Choroid plexus epithelial cell (primary cell): ENCODE data around the gene PDAP1.
A peak's percentile ranks its signal among the peaks of the same experiment; 100 is the strongest.
"Not testable (repeated sequence)": the region's sequence is repeated elsewhere in the genome, so short reads cannot be mapped to it uniquely, and the experiment has no call there.

Experiments used
- DNase-seq: peaks from one replicate; pipeline ENCODE4 v3.0.0-alpha.2; 2010; ENCODE audit warnings: low read depth
- H3K4me3 ChIP-seq: 2 replicates; pipeline ENCODE4 v1.5.1; 2011; ENCODE audit warnings: low read depth, mild to moderate bottlenecking, control low read depth, low read length, moderate library complexity
- CTCF ChIP-seq: conservative IDR thresholded peaks from 2 replicates; pipeline ENCODE4 v1.5.1; 2011; ENCODE audit warnings: low read depth, mild to moderate bottlenecking, control low read depth, inconsistent platforms, low read length, moderate library complexity

PDAP1 gene

GRCh38 chr7:99392046-99392445, 16.4 kb downstream of the PDAP1 start:
- DNase-seq: no peak
- no peak for TF ChIP-seq CTCF
- no peak overlapping the region for H3K4me3 ChIP-seq

GRCh38 chr7:99390941-99391602, 17.3 kb downstream of the PDAP1 start:
- no peak overlapping the region for H3K4me3 ChIP-seq
- no peak for DNase-seq
- no peak for TF ChIP-seq CTCF

GRCh38 chr7:99389772-99390171, 18.6 kb downstream of the PDAP1 start:
- no peak for DNase-seq
- no peak overlapping the region for H3K4me3 ChIP-seq
- no peak for TF ChIP-seq CTCF

DNA sequence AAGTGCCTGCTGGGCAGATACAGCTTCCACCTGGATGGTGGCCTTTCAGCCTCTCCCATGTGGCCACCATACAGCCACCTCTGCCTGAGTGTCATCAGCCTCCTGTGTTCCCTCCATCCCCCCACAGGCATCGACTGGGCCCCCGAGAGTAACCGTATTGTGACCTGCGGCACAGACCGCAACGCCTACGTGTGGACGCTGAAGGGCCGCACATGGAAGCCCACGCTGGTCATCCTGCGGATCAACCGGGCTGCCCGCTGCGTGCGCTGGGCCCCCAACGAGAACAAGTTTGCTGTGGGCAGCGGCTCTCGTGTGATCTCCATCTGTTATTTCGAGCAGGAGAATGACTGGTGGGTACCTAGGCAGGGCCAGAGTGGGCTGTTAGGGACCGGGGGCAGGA, 20.5 kb downstream of the PDAP1 start:
- no peak for DNase-seq

GRCh38 chr7:99387239-99387635, 21.2 kb downstream of the PDAP1 start:
- DNase-seq, H3K4me3 ChIP-seq: not testable (repeated sequence)

More for the DNA sequence above, 20.5 kb downstream of the PDAP1 start:
- no peak for TF ChIP-seq CTCF
- H3K4me3 ChIP-seq: no peak overlapping the region

DNA sequence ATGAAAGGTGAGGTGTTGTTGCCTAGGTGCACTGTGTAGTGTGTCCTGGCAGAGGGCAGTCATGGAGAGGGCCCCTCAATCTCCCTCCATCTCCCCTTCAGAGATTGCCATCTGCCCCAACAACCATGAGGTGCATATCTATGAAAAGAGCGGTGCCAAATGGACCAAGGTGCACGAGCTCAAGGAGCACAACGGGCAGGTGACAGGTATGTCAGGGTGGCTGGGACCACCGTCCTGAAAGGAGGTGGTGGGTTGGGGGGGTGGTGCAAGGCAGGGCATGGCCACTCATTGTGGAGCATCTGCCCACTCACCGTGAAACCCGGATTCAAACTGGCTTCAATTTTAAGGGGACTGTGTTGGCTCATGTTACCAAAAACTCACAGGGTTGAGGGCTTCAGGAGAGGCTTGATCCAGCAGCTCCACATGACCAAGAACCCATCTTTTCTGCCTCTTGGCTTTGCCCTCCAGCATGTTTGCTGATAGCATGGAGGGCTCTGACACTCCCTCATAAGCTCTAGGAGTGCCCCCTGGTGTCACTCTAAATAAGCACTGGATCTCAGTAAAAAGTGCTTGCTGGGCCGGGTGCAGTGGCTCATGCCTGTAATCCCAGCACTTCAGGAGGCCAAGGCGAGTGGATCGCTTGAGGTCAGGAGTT, 21.7 kb downstream of the PDAP1 start:
- no peak overlapping the region for H3K4me3 ChIP-seq
- TF ChIP-seq CTCF: peak; percentile 54
- DNase-seq: peak; percentile 63

DNA sequence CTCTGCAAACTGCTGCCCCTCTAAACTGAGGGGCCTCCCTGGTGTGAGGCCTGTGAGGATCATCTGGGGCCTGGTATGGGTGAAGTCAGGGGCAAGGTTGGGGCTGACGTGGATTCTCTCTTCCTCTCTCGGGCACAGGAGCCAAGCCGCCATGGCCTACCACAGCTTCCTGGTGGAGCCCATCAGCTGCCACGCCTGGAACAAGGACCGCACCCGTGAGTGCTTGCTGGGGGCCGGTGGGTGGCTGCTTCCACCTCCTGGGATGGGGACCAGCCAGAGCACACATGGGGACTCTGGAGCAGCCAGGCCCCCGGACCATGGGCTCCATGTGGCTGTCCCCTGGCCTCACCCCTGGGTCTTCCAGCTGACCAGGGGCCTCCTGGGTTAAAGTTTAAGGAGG, 22.8 kb downstream of the PDAP1 start:
- no peak for TF ChIP-seq CTCF
- no peak for DNase-seq
- no peak overlapping the region for H3K4me3 ChIP-seq
